Sigmoid colon (tissue), 7 donors: ENCODE data around the gene ZNF362. TPM values are rescaled to one million over a fixed set of nuclear protein-coding genes. Genes with fewer than 3 reads are reported as not detected.
"Not testable (repeated sequence)": the region's sequence is repeated elsewhere in the genome, so short reads cannot be mapped to it uniquely, and the experiment has no call there.

Experiments
- DNase-seq: peaks from one replicate; pipeline ENCODE4 v3.0.0-alpha.2; 2019
- H3K27ac ChIP-seq, 4 donors: fragments of 200-600 bp; sonication (generic); one replicate each; pipeline ENCODE4 v1.5.1; 2016 to 2019; ENCODE audit warnings: mild to moderate bottlenecking in 1 of 4
- H3K27me3 ChIP-seq, 3 donors: fragments of 200-600 bp; sonication (generic); one replicate each; pipeline ENCODE4 v1.5.1; 2019; ENCODE audit warnings: mild to moderate bottlenecking in 1 of 3
- H3K36me3 ChIP-seq, 4 donors: fragments of 200-600 bp; sonication (generic); one replicate each; pipeline ENCODE4 v1.5.1; 2016 to 2019
- H3K4me1 ChIP-seq, 4 donors: fragments of 200-600 bp; sonication (generic); one replicate each; pipeline ENCODE4 v1.5.1; 2017 to 2019
- H3K4me3 ChIP-seq, 4 donors: fragments of 200-600 bp; sonication (generic); one replicate each; pipeline ENCODE4 v1.5.1; 2017 to 2019; ENCODE audit warnings: mild to moderate bottlenecking in 2 of 4, moderate library complexity in 1 of 4
- H3K9me3 ChIP-seq, 4 donors: fragments of 200-600 bp in 3 of 4; sonication (generic) in 3 of 4; one replicate each; pipeline versions ENCODE4 v1.5.1 to v1.6.1; 2013 to 2019
- CTCF ChIP-seq, 4 experiments: fragments of 450-650 bp in 3 of 4; fragments of 200-600 bp in 1 of 4; IDR thresholded peaks; one replicate each; pipeline ENCODE4 v1.5.1; 2016 to 2019; ENCODE audit warnings: antibody characterized with exemption in 4 of 4, mild to moderate bottlenecking in 3 of 4, moderate library complexity in 2 of 4
- EP300 ChIP-seq, 4 donors: sonication (generic); formaldehyde crosslinking; IDR thresholded peaks; one replicate each; pipeline ENCODE4 v1.6.1; 2017; ENCODE audit warnings: antibody characterized with exemption in 4 of 4
- POLR2A ChIP-seq, 2 donors: fragments of 450-650 bp; IDR thresholded peaks; one replicate each; pipeline ENCODE4 v1.6.1; 2016; ENCODE audit warnings: antibody characterized with exemption in 2 of 2, mild to moderate bottlenecking in 2 of 2, moderate library complexity in 2 of 2
- POLR2AphosphoS5 ChIP-seq, 4 donors: sonication (generic); formaldehyde crosslinking; IDR thresholded peaks; one replicate each; pipeline ENCODE4 v1.6.1; 2017; ENCODE audit warnings: antibody characterized with exemption in 4 of 4
- WGBS, 2 donors: extraction: QIAGEN DNeasy Blood & Tissue Kit; methylation state at CpG; one replicate each; pipeline ENCODE4 v1.1.7; 2013; 5-methylcytosine and 5-hydroxymethylcytosine counted together
- intact Hi-C: fragments of 100-400 bp; cut with DNase I; formaldehyde crosslinking; loops from one replicate; pipeline ENCODE4 v1.15.1; 2023
- polyA plus RNA-seq, 3 donors: library from polyadenylated mRNA; stranded (reverse); fragments of 200-250 nt; gene quantifications; one replicate each; pipeline ENCODE4 v1.2.3, GENCODE V29; 2013
- total RNA-seq, 4 donors: library from RNA; depleted of rRNA; stranded (reverse); fragments of >200 nt; gene quantifications; one replicate each; pipeline ENCODE4 v1.1.0, GENCODE V29; 2016
- donor health status: healthy with polysubstance abuse.
- donor health status: Bipolar disorder and iron deficiency.
- donor health status: healthy.

ZNF362 gene
- total and polyA plus RNA-seq, 7 donors = 3.5 to 18.8 (median 11.2) TPM

- peaks cover 0 to 18% (median 2%) of the 10 kb centered on the region in 4 donors for H3K36me3 ChIP-seq
- 93 to 98% methylated on average over 3 of the region's 3 CpGs for WGBS, 2 donors
- H3K4me1 ChIP-seq = peaks cover 0 to 19% (median 12%) of the 10 kb centered on the region in 4 donors
- intact Hi-C loops = no loop called here
- no peaks in the 10 kb centered on the region for H3K27me3 ChIP-seq
- TF ChIP-seq CTCF (IDR thresholded peaks at IDR 0.05) = no peak
- TF ChIP-seq POLR2AphosphoS5 (IDR thresholded peaks at IDR 0.05) = no peak
- TF ChIP-seq POLR2A (IDR thresholded peaks at IDR 0.05) = no peak
- TF ChIP-seq EP300 (IDR thresholded peaks at IDR 0.05) = no peak
- no peak for DNase-seq
- no peaks in the 10 kb centered on the region for H3K9me3 ChIP-seq
- no peak overlapping the region for H3K4me3 ChIP-seq
- no peak overlapping the region for H3K27ac ChIP-seq
Measured at GRCh38 chr1:33289858-33290154, 33.5 kb downstream of the ZNF362 start.

- intact Hi-C loops, DNase-seq, H3K27ac ChIP-seq, H3K9me3 ChIP-seq, H3K27me3 ChIP-seq, H3K4me3 ChIP-seq: not testable (repeated sequence)
- H3K4me1 ChIP-seq = peaks cover 0 to 24% (median 19%) of the 10 kb centered on the region in 4 donors
- WGBS, 2 donors = 89 to 92% methylated on average over 1 of the region's 2 CpGs
- peaks cover 0 to 16% (median 8%) of the 10 kb centered on the region in 4 donors for H3K36me3 ChIP-seq
Measured at GRCh38 chr1:33290615-33291014, 34.3 kb downstream of the ZNF362 start.

- Histone ChIP-seq H3K4me3 (no peak overlapping the region), H3K36me3 (peaks cover 0 to 32% (median 8%) of the 10 kb centered on the region in 4 donors), H3K27ac (peak overlapping the region; percentile 39 to 66 (median 53)), H3K9me3 (no peaks in the 10 kb centered on the region), H3K4me1 (peaks cover 0 to 24% (median 22%) of the 10 kb centered on the region in 4 donors), H3K27me3 (no peaks in the 10 kb centered on the region)
- WGBS, 2 donors = 81 to 86% methylated on average over 13 of the region's 13 CpGs
- TF ChIP-seq POLR2A (IDR thresholded peaks at IDR 0.05) = no peak
- peak in 1 of 4 donors; percentile 22 for TF ChIP-seq POLR2AphosphoS5 (IDR thresholded peaks at IDR 0.05)
- TF ChIP-seq CTCF (IDR thresholded peaks at IDR 0.05) = no peak
- no peak for TF ChIP-seq EP300 (IDR thresholded peaks at IDR 0.05)
- intact Hi-C loops = no loop called here
- peak; percentile 64 for DNase-seq
Measured at GRCh38 chr1:33292726-33293340, 36.5 kb downstream of the ZNF362 start.

GRCh38 chr1:33294071-33295010 lies 38.0 kb downstream of the ZNF362 start:
- peaks cover 0 to 24% (median 18%) of the 10 kb centered on the region in 4 donors for H3K4me1 ChIP-seq
- H3K4me3 ChIP-seq = no peak overlapping the region
- H3K36me3 ChIP-seq = peaks cover 2 to 31% (median 9%) of the 10 kb centered on the region in 4 donors
- 88% methylated on average over 13 of the region's 13 CpGs for WGBS, 2 donors
- no peak for TF ChIP-seq POLR2AphosphoS5 (IDR thresholded peaks at IDR 0.05)
- no peak for TF ChIP-seq EP300 (IDR thresholded peaks at IDR 0.05)
- TF ChIP-seq CTCF (IDR thresholded peaks at IDR 0.05) = no peak
- TF ChIP-seq POLR2A (IDR thresholded peaks at IDR 0.05) = no peak
- peak overlapping the region in 3 of 4 donors; percentile 41 to 53 (median 52) for H3K27ac ChIP-seq
- intact Hi-C loops = loop anchor here (1.0 to 5.0 kb wide), 3 partner anchors 38 to 176 kb away; no protein-coding TSS in a partner anchor
- H3K27me3 ChIP-seq = no peaks in the 10 kb centered on the region
- DNase-seq = peak; percentile 44
- H3K9me3 ChIP-seq = no peaks in the 10 kb centered on the region

GRCh38 chr1:33295023-33295422 lies 38.7 kb downstream of the ZNF362 start:
- H3K9me3 ChIP-seq = no peaks in the 10 kb centered on the region
- H3K4me1 ChIP-seq = peaks cover 0 to 26% (median 17%) of the 10 kb centered on the region in 4 donors
- H3K4me3 ChIP-seq = no peak overlapping the region
- peak overlapping the region; percentile 41 to 53 (median 48) for H3K27ac ChIP-seq
- intact Hi-C loops = loop anchor here (1.0 to 5.0 kb wide), 3 partner anchors 37 to 175 kb away; no protein-coding TSS in a partner anchor
- H3K27me3 ChIP-seq = no peaks in the 10 kb centered on the region
- 82 to 84% methylated on average over 15 of the region's 15 CpGs for WGBS, 2 donors
- peaks cover 5 to 36% (median 12%) of the 10 kb centered on the region in 4 donors for H3K36me3 ChIP-seq
- TF ChIP-seq EP300 (IDR thresholded peaks at IDR 0.05) (no peak), CTCF (IDR thresholded peaks at IDR 0.05) (no peak), POLR2A (IDR thresholded peaks at IDR 0.05) (no peak), POLR2AphosphoS5 (IDR thresholded peaks at IDR 0.05) (no peak)
- peak; percentile 60 for DNase-seq
